ENCODE measurements around the gene CNTRL.
A peak's percentile ranks its signal among the peaks of the same experiment; 100 is the strongest.
"Not testable (repeated sequence)": the region's sequence is repeated elsewhere in the genome, so short reads cannot be mapped to it uniquely, and the experiment has no call there.

Gene CNTRL

DNA sequence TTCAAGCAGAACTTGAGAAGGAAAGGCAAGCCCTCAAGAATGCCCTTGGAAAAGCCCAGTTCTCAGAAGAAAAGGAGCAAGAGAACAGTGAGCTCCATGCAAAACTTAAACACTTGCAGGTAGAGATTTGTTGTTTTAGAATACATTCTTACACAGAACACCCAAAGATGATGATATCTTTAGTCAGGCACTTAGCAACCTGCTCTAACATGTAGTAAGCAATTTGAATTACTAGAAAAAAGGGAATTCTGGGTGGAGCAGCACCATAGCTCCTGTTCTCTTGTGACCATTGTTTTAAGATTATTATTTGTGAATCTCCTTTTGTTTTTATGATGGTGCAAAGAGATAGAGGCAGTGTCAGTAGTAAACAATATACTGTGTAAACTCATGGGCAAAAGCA lies 63.8 kb downstream of the CNTRL start:
- DNase-seq = no peak

DNA sequence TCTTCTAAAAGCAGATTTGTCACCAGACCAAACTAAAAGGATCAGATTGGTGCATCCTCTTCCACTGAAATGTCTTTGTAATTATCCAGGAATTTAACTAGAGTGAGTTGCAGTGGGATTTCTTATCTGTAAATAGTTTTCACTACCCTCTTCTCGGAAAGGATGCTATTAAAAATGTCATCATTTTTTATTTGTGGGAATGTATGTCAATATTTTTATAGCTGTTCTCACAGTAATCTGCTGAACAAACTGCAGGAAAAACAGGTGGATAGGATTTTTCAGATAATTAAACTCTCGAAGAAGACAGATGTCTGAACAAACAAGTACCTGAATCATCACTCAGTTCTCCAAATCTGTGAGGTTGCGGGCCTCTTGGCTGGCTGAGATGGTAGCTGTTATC lies 64.2 kb downstream of the CNTRL start:
- DNase-seq = no peak

GRCh38 chr9:121140162-121140561 lies 65.4 kb downstream of the CNTRL start:
- DNase-seq = no peak

DNA sequence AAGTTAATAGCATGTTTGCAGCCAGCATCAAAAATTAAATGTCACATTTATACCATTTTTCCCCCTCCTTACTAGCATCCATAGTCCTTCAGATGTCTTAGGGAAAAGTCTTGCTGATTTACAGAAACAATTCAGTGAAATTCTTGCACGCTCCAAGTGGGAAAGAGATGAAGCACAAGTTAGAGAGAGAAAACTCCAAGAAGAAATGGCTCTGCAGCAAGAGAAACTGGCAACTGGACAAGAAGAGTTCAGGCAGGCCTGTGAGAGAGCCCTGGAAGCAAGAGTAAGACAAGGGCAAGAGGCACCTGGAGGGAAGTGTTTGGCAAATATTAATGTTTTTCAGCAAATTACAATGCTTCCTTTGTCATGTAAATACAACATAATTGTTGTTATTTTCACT lies 66.6 kb downstream of the CNTRL start:
- DNase-seq = no peak

DNA sequence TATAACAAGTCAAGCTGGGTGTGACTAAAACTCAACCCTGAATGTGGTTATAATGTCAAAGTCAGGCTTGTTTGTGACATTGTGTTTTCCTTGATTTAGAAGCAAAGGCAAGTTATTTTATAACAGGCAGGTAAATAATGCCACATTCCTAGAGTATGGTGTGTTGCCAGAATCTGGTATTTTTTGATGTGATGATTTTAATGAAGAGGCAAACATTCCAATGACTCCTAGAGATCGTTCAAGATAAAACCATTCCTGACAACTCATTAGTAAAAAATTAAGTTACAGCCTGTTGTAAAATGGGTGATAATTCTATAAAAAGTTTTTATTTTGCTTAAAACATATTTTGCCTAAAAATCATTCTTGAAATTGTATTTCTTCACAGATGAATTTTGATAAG lies 67.0 kb downstream of the CNTRL start:
- no peak for DNase-seq

- no peak for DNase-seq
Measured at GRCh38 chr9:121143771-121144170, 69.0 kb downstream of the CNTRL start.

GRCh38 chr9:121144482-121144881 lies 69.7 kb downstream of the CNTRL start:
- no peak for DNase-seq

GRCh38 chr9:121150188-121150587 lies 75.4 kb downstream of the CNTRL start:
- DNase-seq = no peak

- no peak for DNase-seq
Measured at GRCh38 chr9:121153642-121154041, 78.9 kb downstream of the CNTRL start.

- no peak for DNase-seq
Measured at GRCh38 chr9:121154782-121155181, 80.0 kb downstream of the CNTRL start.

DNA sequence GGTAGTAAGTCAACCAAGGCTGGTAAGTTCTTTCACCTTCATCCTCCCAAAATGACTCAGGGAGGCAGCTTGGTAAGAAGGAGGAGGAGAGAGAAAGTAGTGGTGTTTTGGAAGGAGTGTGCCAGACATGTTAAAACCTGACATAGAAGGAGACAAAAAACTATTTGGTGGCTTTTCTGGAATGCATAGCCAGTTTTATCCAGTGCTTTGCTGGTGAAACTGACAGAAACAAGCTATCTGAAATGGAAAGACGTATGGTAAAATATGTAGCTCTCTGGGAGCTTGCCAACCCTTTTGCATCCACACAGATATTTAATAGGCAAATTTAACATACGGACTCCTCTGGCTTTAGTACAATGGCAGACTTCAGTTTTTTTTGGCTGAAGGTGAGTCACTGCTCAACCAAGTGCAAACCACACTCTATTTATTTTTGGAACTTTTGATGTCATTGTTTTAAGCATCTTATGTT lies 81.5 kb downstream of the CNTRL start:
- peak; percentile 63 for DNase-seq

- DNase-seq = no peak
Measured at GRCh38 chr9:121157939-121158338, 83.2 kb downstream of the CNTRL start.

DNA sequence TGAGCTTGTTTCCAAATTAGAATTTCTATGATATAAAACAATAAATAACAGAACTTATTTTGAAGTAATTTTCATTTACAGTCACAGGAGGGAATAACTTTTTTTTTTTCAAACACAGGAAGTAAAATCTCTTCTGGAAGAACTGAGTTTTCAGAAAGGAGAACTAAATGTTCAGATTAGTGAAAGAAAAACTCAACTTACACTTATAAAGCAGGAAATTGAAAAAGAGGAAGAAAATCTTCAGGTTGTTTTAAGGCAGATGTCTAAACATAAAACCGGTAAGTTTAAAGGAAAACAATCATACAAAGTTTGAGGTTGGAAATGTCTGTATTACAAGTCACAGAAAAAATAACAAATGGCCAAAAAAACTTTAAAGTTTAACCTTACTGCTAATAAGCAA lies 85.3 kb downstream of the CNTRL start:
- no peak for DNase-seq

DNA sequence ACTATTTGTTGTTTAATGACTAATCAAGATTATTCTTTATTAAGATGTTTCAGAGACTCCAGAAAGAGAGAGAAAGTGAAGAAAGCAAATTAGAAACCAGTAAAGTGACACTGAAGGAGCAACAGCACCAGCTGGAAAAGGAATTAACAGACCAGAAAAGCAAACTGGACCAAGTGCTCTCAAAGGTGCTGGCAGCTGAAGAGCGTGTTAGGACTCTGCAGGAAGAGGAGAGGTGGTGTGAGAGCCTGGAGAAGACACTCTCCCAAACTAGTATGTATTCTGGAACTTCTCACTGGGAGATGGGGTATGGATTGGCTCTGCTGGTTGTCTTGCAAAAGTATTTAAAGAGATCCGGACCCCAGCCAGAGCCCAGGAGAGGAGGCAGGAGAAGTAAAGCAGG lies 93.3 kb downstream of the CNTRL start:
- no peak for DNase-seq

GRCh38 chr9:121169094-121169601 lies 94.4 kb downstream of the CNTRL start:
- DNase-seq = no peak

DNA sequence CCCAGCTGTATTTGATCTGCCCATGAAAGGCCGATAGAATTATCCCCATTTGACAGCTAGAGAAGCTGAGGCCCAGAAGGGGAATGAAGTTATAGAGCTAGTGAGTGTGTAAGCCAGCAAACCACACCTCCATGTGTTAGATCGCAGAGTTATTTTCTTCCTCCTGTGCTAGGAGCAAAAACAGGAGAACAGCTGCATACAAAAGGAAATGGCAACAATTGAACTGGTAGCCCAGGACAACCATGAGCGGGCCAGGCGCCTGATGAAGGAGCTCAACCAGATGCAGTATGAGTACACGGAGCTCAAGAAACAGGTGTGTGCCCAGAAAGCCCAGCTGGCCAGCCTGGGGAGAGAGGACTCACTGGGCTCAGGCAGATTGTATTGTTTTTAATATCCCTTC lies 96.5 kb downstream of the CNTRL start:
- no peak for DNase-seq

- DNase-seq = no peak
Measured at GRCh38 chr9:121172726-121173487, 98.2 kb downstream of the CNTRL start.

- DNase-seq = no peak
Measured at GRCh38 chr9:121173501-121173900, 98.7 kb downstream of the CNTRL start.

DNA sequence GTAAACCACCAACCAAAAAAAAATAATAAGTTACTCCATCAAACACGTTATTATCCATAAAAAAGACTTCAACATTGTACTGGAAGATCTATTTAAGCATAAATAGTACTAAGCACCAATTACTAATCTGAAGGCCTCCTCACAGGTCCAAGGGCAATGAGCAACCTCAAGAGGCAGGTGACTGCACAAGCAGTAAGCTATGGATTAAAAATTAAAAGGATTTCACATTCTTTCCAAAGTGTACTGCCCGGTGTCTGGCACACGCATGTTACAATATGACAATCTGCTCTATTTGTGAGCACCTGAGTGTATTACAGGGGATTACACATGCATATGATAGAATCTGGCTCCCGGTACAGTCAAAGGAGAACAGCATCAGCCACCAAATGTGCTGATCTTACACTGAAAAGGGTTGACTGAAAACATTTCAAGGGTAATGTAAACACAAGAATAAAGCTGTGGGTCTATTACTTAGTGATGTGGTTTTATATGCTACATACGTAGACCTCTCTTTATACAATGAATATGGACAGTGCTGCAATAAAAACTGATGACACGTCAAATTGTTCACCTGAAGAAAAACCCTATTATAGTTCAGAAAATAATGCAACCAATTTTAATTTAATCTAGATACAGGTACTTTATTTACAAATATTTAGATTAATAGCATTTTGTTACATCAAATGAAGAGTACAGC lies 104.1 kb downstream of the CNTRL start:
- no peak for DNase-seq

DNA sequence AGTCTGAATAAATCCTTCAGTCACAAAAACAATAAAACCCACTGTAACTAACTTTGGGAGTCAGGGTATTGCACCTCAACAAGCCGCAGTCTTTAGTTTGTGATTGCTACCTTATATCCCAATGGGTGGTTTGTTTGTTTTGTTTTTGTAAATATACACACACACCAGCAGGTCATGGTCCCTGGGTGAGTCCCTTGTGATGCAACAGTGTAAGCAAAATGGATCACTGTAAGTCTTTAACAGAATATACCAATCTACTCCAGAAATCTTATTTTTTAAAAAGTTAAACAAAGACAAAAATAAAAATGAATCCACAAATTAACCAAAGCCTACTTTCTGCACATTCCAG lies 104.6 kb downstream of the CNTRL start:
- not testable (repeated sequence) for DNase-seq

DNA sequence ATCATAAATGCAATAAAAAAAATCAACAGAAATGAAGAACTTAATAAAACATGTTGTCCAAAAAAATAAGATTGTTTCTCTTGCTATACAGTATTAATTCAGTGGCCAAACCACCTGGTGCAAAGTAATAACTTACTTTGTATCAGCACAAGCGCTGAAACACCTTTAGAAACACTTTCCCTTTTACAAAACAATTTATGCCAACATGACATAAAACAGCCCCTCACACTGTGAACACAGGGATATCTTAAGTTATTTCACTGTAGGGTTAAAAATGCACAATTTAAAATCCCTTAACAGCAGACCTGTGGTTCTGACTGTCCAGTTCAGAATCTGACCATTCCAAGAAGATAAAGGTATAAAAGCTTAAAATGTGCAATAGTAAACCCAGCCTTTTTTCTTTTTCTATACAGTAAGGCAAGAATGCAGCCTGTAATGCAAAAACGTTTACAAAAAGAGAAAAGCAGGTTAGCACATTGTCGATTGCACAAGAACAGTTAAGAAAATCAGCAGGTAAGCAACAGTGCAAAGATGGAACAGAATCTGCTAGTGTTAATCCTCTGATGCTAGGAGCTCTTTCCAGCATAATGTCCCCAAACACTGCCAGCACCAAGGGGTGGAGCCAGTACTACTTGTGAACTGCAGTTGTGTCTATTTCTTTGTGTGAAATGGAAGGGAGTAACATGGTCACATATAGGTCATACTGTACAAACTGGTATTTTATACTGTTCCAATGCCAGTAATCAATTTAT lies 105.4 kb downstream of the CNTRL start:
- no peak for DNase-seq

- DNase-seq = no peak
Measured at GRCh38 chr9:121182101-121182836, 107.5 kb downstream of the CNTRL start.

- DNase-seq = no peak
Measured at GRCh38 chr9:121182989-121183388, 108.2 kb downstream of the CNTRL start.

All from activated CD4-positive, alpha-beta T cell treated with anti-CD3 and anti-CD28 coated beads, Interleukin-2, amount 50 U/mL, for 16 hours (primary cell).